IMR-90 (cell line): ENCODE measurements around the gene BCL7A. TPM values are rescaled to one million over a fixed set of nuclear protein-coding genes. Genes with fewer than 3 reads are reported as not detected.

Experiments
- ATAC-seq: fragments of 200-7000 bp; cut with Tn5 transposase; 2 replicates; pipeline ENCODE4 v1.9.1; 2020; ENCODE audit warnings: low read depth, mild to moderate bottlenecking, moderate library complexity
- BruUV-seq: library from RNA; stranded (reverse); fragments of 400-500 nt; replicated peaks from 2 replicates; lab custom pipeline; 2021; lab: Mats Ljungman, UMichigan
- CTCF ChIA-PET: fragments of 300-600 bp; formaldehyde crosslinking; extraction: SDS; loops from one replicate; lab custom pipeline; 2021; ENCODE audit warnings: antibody characterized with exemption; lab: Yijun Ruan, JAX
- POLR2A ChIA-PET: fragments of 300-600 bp; sonication (Branson Sonifier 250); formaldehyde crosslinking; loops from one replicate; lab custom pipeline; 2022; ENCODE audit warnings: antibody characterized with exemption; ENCODE audit not compliant: unreplicated experiment; lab: Charles Lee
- DNase-seq: peaks from one replicate; pipeline ENCODE4 v3.0.0; 2013
- H2AFZ ChIP-seq: replicated peaks from 2 replicates; pipeline ENCODE3; 2013; ENCODE audit warnings: low read length, mild to moderate bottlenecking; ENCODE audit not compliant: poor library complexity
- H2AK5ac ChIP-seq: 2 replicates; pipeline ENCODE4 v1.6.1; 2013; ENCODE audit warnings: low read depth, low read length, inconsistent platforms
- H2AK9ac ChIP-seq: replicated peaks from 2 replicates; pipeline ENCODE3; 2013; ENCODE audit warnings: mild to moderate bottlenecking, low read depth, low read length, moderate library complexity; ENCODE audit not compliant: poor library complexity
- H2BK120ac ChIP-seq: 2 replicates; pipeline ENCODE4 v1.6.1; 2013; ENCODE audit warnings: low read depth, low read length, inconsistent platforms
- H2BK15ac ChIP-seq: 3 replicates; pipeline ENCODE4 v1.6.1; 2013; ENCODE audit warnings: low read depth, low read length, inconsistent platforms
- H2BK20ac ChIP-seq: 2 replicates; pipeline ENCODE4 v1.6.1; 2013; ENCODE audit warnings: low read depth, mild to moderate bottlenecking, inconsistent platforms, low read length, moderate library complexity
- H2BK5ac ChIP-seq: 2 replicates; pipeline ENCODE4 v1.6.1; 2013; ENCODE audit warnings: mild to moderate bottlenecking, low read depth, low read length, inconsistent platforms; ENCODE audit not compliant: poor library complexity, severe bottlenecking
- H3K14ac ChIP-seq: replicated peaks from 2 replicates; pipeline ENCODE4 v1.6.1; 2013; ENCODE audit warnings: low read depth, low read length, inconsistent platforms
- H3K18ac ChIP-seq: 2 replicates; pipeline ENCODE4 v1.6.1; 2013; ENCODE audit warnings: low read depth, low read length, control low read depth
- H3K23ac ChIP-seq: 2 replicates; pipeline ENCODE4 v1.6.1; 2013; ENCODE audit warnings: low read depth, low read length, inconsistent platforms
- H3K27ac ChIP-seq: 2 replicates; pipeline ENCODE4 v1.5.1; 2013; ENCODE audit warnings: mild to moderate bottlenecking, control low read depth, low read length; ENCODE audit not compliant: insufficient read depth
- H3K27me3 ChIP-seq: 2 replicates; pipeline ENCODE4 v1.6.1; 2013; ENCODE audit warnings: low read length; ENCODE audit not compliant: control insufficient read depth, insufficient read depth
- H3K36me3 ChIP-seq: 2 replicates; pipeline ENCODE4 v1.6.1; 2013; ENCODE audit warnings: low read length, mixed read lengths; ENCODE audit not compliant: control insufficient read depth, insufficient read depth
- H3K4ac ChIP-seq: 2 replicates; pipeline ENCODE4 v1.6.1; 2013; ENCODE audit warnings: low read depth, low read length, inconsistent platforms
- H3K4me1 ChIP-seq: 2 replicates; pipeline ENCODE4 v1.6.1; 2013; ENCODE audit warnings: low read length, mixed read lengths; ENCODE audit not compliant: control insufficient read depth, insufficient read depth
- H3K4me2 ChIP-seq: 2 replicates; pipeline ENCODE4 v1.6.1; 2013; ENCODE audit warnings: low read depth, mild to moderate bottlenecking, control low read depth, low read length, moderate library complexity
- H3K4me3 ChIP-seq: 2 replicates; pipeline ENCODE4 v1.5.1; 2013; ENCODE audit warnings: low read depth, mild to moderate bottlenecking, control low read depth, low read length, moderate library complexity; ENCODE audit not compliant: insufficient read depth
- H3K56ac ChIP-seq: 2 replicates; pipeline ENCODE4 v1.6.1; 2013; ENCODE audit warnings: low read length, inconsistent platforms; ENCODE audit not compliant: insufficient read depth; ENCODE audit errors: extremely low read depth
- H3K79me1 ChIP-seq, 2 experiments: 2 replicates each; pipeline ENCODE4 v1.6.1; 2013; ENCODE audit warnings: low read length in 2 of 2, inconsistent platforms in 1 of 2, low read depth in 1 of 2
- H3K9ac ChIP-seq: 2 replicates; pipeline ENCODE4 v1.6.1; 2013; ENCODE audit warnings: low read depth, low read length, control low read depth
- H3K9me1 ChIP-seq: 2 replicates; pipeline ENCODE4 v1.6.1; 2013; ENCODE audit warnings: low read length, inconsistent platforms; ENCODE audit not compliant: insufficient read depth
- H3K9me3 ChIP-seq: 2 replicates; pipeline ENCODE4 v1.6.1; 2013; ENCODE audit warnings: low read length; ENCODE audit not compliant: control insufficient read depth, insufficient read depth
- H4K20me1 ChIP-seq: 2 replicates; pipeline ENCODE4 v1.6.1; 2013; ENCODE audit warnings: low read length, inconsistent platforms; ENCODE audit not compliant: insufficient read depth
- H4K5ac ChIP-seq: 2 replicates; pipeline ENCODE4 v1.6.1; 2013; ENCODE audit warnings: mild to moderate bottlenecking, low read depth, low read length, control low read depth
- H4K8ac ChIP-seq, 2 experiments: 2 replicates each; pipeline ENCODE4 v1.6.1; 2013; ENCODE audit warnings: low read depth in 2 of 2, low read length in 2 of 2, control low read depth in 1 of 2, inconsistent platforms in 1 of 2
- H4K91ac ChIP-seq: 2 replicates; pipeline ENCODE4 v1.6.1; 2013; ENCODE audit warnings: low read depth, low read length, inconsistent platforms; ENCODE audit not compliant: insufficient read depth
- BHLHE40 ChIP-seq: fragments of 150-350 bp; IDR thresholded peaks from 2 replicates; pipeline ENCODE4 v1.6.1; 2016; ENCODE audit warnings: mild to moderate bottlenecking, low read depth, low read length
- CEBPB ChIP-seq: IDR thresholded peaks from 2 replicates; pipeline ENCODE4 v1.6.1; 2012; ENCODE audit warnings: low read depth, low read length, improper control_type of control experiment
- MAFK ChIP-seq: IDR thresholded peaks from 2 replicates; pipeline ENCODE4 v1.6.1; 2012; ENCODE audit warnings: low read depth, low read length, improper control_type of control experiment
- MAZ ChIP-seq: IDR thresholded peaks from 2 replicates; pipeline ENCODE4 v1.6.1; 2012; ENCODE audit warnings: low read depth, mild to moderate bottlenecking, low read length, improper control_type of control experiment, moderate library complexity, borderline replicate concordance
- NFE2L2 ChIP-seq: fragments of 150-350 bp; IDR thresholded peaks from 2 replicates; pipeline ENCODE4 v1.6.1; 2016; ENCODE audit warnings: low read depth, mild to moderate bottlenecking, low read length
- POLR2A ChIP-seq: IDR thresholded peaks from 2 replicates; pipeline ENCODE4 v1.6.1; 2012; ENCODE audit warnings: mild to moderate bottlenecking, low read depth, low read length
- SMC3 ChIP-seq: fragments of 150-350 bp; IDR thresholded peaks from 2 replicates; pipeline ENCODE4 v1.6.1; 2016; ENCODE audit warnings: low read depth, mild to moderate bottlenecking, antibody characterized with exemption, low read length, moderate library complexity
- WGBS, 2 experiments: methylation state at CpG; one replicate each; pipeline versions ENCODE4 v1.1.5 to v1.1.7; 2013; ENCODE audit warnings: missing lambda C conversion rate in 2 of 2; ENCODE audit not compliant: insufficient read length in 1 of 2; ENCODE audit errors: extremely low coverage in 2 of 2; 5-methylcytosine and 5-hydroxymethylcytosine counted together
- dilution Hi-C: fragments of 300-500 bp; cut with HindIII; formaldehyde crosslinking; loops from one replicate; pipeline ENCODE4 v1.14.3; 2018; ENCODE audit warnings: low sequenced_read_pairs; ENCODE audit not compliant: unreplicated experiment
- in situ Hi-C: fragments of 300-500 bp; cut with MboI; formaldehyde crosslinking; loops from 3 replicates; pipeline ENCODE4 v1.14.3; 2019; ENCODE audit warnings: low sequenced_read_pairs, inconsistent platforms, mixed read lengths
- intact Hi-C: fragments of 100-400 bp; cut with micrococcal nuclease; formaldehyde crosslinking; loops from 2 replicates; pipeline ENCODE4 v1.10.0; 2022
- polyA plus RNA-seq, 3 experiments: library from polyadenylated mRNA; depleted of rRNA; stranded (reverse); fragments of >200 nt; gene quantifications; 2 replicates each; pipeline ENCODE4 v1.2.3, GENCODE V29; 2012; ENCODE audit warnings: low replicate concordance in 1 of 3
- total RNA-seq: library from RNA; depleted of rRNA; stranded (reverse); fragments of >200 nt; gene quantifications from 2 replicates; pipeline ENCODE4 v1.2.3, GENCODE V29; 2012
- TF ChIP-seq, protein P1 (sequence below): fragments of 150-350 bp; IDR thresholded peaks from 2 replicates; pipeline ENCODE4 v1.6.1; 2017; ENCODE audit warnings: mild to moderate bottlenecking, antibody characterized with exemption, low read length, low read depth

The BCL7A gene
- total and polyA plus RNA-seq, 2 of the 4 experiments (the other 2 are of a cell fraction) = 5.6 to 7.9 TPM

DNA sequence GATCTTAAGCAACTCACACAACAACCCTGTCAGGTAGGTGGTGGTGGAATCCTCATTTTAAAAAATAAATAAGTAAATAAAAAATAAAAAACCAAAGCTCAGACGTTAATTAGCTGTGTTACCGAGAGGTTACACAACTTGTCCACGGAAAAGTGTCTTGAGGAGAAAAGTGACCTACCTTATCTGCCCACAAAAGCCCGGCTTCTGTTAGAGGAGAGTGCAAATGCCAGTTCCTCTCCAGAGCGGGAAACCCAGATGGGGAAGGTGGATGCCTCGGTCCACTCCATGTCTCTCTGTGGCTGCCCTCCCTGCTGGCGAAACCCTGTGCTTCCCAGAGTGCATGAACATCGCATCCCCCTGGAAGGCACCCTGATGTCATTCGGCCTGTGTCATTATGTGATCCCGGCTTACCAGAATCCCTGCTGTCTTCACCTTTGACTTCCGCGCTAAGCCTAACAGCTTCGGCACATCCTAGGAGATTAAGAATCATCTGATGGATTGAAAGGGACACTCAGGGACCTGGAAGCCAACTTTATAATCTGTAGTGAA, 63.2 kb downstream of the BCL7A start:
- Histone ChIP-seq H3K4me2 (no peak overlapping the region), H2AK9ac (no peak overlapping the region), H3K18ac (no peak overlapping the region), H3K36me3 (peaks cover 39% of the 10 kb centered on the region), H2AK5ac (no peak overlapping the region), H2AFZ (no peak overlapping the region), H3K9me3 (no peaks in the 10 kb centered on the region), H3K4ac (no peak overlapping the region), H3K4me1 (peaks cover 12% of the 10 kb centered on the region), H2BK5ac (no peak overlapping the region), H3K23ac (no peak overlapping the region), H3K14ac (no peak overlapping the region), H2BK120ac (no peak overlapping the region), H3K27me3 (no peaks in the 10 kb centered on the region), H4K5ac (no peak overlapping the region), H3K56ac (no peak overlapping the region), H2BK20ac (no peak overlapping the region), H3K79me1 (peaks cover 22 to 82% of the 10 kb centered on the region in 2 experiments; a peak in 3 of 4 replicates), H3K4me3 (no peak overlapping the region), H4K20me1 (peaks cover 61% of the 10 kb centered on the region), H2BK15ac (no peak overlapping the region), H3K27ac (no peak overlapping the region), H3K9me1 (peaks cover 23% of the 10 kb centered on the region), H4K8ac (no peak overlapping the region), H3K9ac (no peak overlapping the region), H4K91ac (no peak overlapping the region)
- DNase-seq (no peak), ATAC-seq (no peak)
- POLR2A ChIA-PET = no interaction called here
- BruUV-seq = no TSS peak
- dilution Hi-C loops = no loop called here
- no peak for TF ChIP-seq SMC3
- no peak for TF ChIP-seq CEBPB
- TF ChIP-seq, protein P1, sequence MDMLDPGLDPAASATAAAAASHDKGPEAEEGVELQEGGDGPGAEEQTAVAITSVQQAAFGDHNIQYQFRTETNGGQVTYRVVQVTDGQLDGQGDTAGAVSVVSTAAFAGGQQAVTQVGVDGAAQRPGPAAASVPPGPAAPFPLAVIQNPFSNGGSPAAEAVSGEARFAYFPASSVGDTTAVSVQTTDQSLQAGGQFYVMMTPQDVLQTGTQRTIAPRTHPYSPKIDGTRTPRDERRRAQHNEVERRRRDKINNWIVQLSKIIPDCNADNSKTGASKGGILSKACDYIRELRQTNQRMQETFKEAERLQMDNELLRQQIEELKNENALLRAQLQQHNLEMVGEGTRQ = no peak
- TF ChIP-seq BHLHE40 = no peak
- no peak for TF ChIP-seq POLR2A
- no peak for TF ChIP-seq MAZ
- no peak for TF ChIP-seq MAFK
- TF ChIP-seq NFE2L2 = no peak
- in situ Hi-C loops = no loop called here
- intact Hi-C loops = no loop called here
- 95% methylated on average over 6 of the region's 13 CpGs; no CpG with 5 or more reads in 1 of the 2 experiments for WGBS, 2 experiments
- CTCF ChIA-PET = no interaction called here
